Mucosa of descending colon (tissue), 3 donors: ENCODE results near the gene CBLB. TPM values are rescaled to one million over a fixed set of nuclear protein-coding genes. Genes with fewer than 3 reads are reported as not detected.

Experiments
- ATAC-seq: fragments of 200-7000 bp; cut with Tn5 transposase; one replicate; pipeline ENCODE4 v1.9.1; 2020; ENCODE audit warnings: mild to moderate bottlenecking, moderate library complexity
- DNase-seq, 3 donors: peaks; one replicate each; pipeline ENCODE4 v3.0.0-alpha.2; 2020
- H3K36me3 ChIP-seq: fragments of 200-600 bp; one replicate; pipeline ENCODE4 v1.8.0; 2021; ENCODE audit warnings: low read depth, mild to moderate bottlenecking
- H3K4me1 ChIP-seq: fragments of 200-600 bp; one replicate; pipeline ENCODE4 v1.8.0; 2021; ENCODE audit warnings: low read depth, mild to moderate bottlenecking
- H3K4me3 ChIP-seq: fragments of 200-600 bp; one replicate; pipeline ENCODE4 v1.8.0; 2021; ENCODE audit warnings: mild to moderate bottlenecking
- H3K9me3 ChIP-seq: fragments of 200-600 bp; one replicate; pipeline ENCODE4 v1.8.0; 2021; ENCODE audit warnings: mild to moderate bottlenecking
- CTCF ChIP-seq: fragments of 200-600 bp; IDR thresholded peaks from one replicate; pipeline ENCODE4 v1.8.0; 2022; ENCODE audit warnings: antibody characterized with exemption, mild to moderate bottlenecking
- intact Hi-C, 2 donors: fragments of 100-400 bp; cut with DNase I in 1 of 2; cut with micrococcal nuclease in 1 of 2; formaldehyde crosslinking; loops; one replicate each; pipeline versions ENCODE4 v1.11.0 to v1.11.1; 2022; cut with DNase I, micrococcal nuclease
- total RNA-seq, 3 donors: library from RNA; stranded (reverse); fragmentation: NEBNext Ultra II Directional in 2 of 3; extraction: Animal tissue kit (Norgen Biotek cat#: 25700) in 2 of 3; gene quantifications; one replicate each; pipeline versions ENCODE4 v1.2.1 to v1.2.4, GENCODE V29; 2021 to 2023
- donor health status: DM: no; HTN: no; CAD: no; lungs with moderate emphysema.
- donor health status: DM: no; HTN: no; CAD: no.
- donor health status: DM: no; HTN: yes; CAD: no.

Gene CBLB
- total RNA-seq, 3 donors from 2014 or later, result 41.7 to 52.2 (median 51.0) TPM

GRCh38 chr3:105866656-105867653, 1.9 kb downstream of the CBLB start:
- Histone ChIP-seq H3K4me3 (no peak overlapping the region), H3K9me3 (no peaks in the 10 kb centered on the region), H3K4me1 (peaks cover 19% of the 10 kb centered on the region), H3K36me3 (no peaks in the 10 kb centered on the region)
- no peak for TF ChIP-seq CTCF
- intact Hi-C loops, result loop anchor here in 1 of 2 donors (10.0 kb wide), 1 partner anchor 182 kb away; no protein-coding TSS in a partner anchor
- peak in 1 of 3 donors; percentile 19 for DNase-seq
- ATAC-seq, result no peak

GRCh38 chr3:105865867-105866350, 2.9 kb downstream of the CBLB start:
- Histone ChIP-seq H3K36me3 (no peaks in the 10 kb centered on the region), H3K4me1 (peaks cover 20% of the 10 kb centered on the region), H3K9me3 (no peaks in the 10 kb centered on the region), H3K4me3 (no peak overlapping the region)
- DNase-seq (no peak), ATAC-seq (no peak)
- no peak for TF ChIP-seq CTCF
- intact Hi-C loops, result loop anchor here in 1 of 2 donors (10.0 kb wide), 1 partner anchor 181 kb away; no protein-coding TSS in a partner anchor

GRCh38 chr3:105865016-105865623, 3.7 kb downstream of the CBLB start:
- no peak for TF ChIP-seq CTCF
- Histone ChIP-seq H3K4me1 (peaks cover 15% of the 10 kb centered on the region), H3K9me3 (no peaks in the 10 kb centered on the region), H3K4me3 (no peak overlapping the region), H3K36me3 (no peaks in the 10 kb centered on the region)
- intact Hi-C loops, result loop anchor here in 1 of 2 donors (10.0 kb wide), 1 partner anchor 180 kb away; no protein-coding TSS in a partner anchor
- ATAC-seq, result no peak
- DNase-seq, result no peak

- ATAC-seq, result no peak
- no peaks in the 10 kb centered on the region for H3K36me3 ChIP-seq
- TF ChIP-seq CTCF, result no peak
- DNase-seq, result no peak
- H3K4me3 ChIP-seq, result no peak overlapping the region
- no peaks in the 10 kb centered on the region for H3K9me3 ChIP-seq
- intact Hi-C loops, result loop anchor here in 1 of 2 donors (10.0 kb wide), 1 partner anchor 179 kb away; no protein-coding TSS in a partner anchor
- H3K4me1 ChIP-seq, result peaks cover 14% of the 10 kb centered on the region
Observed at GRCh38 chr3:105864212-105864611, 4.6 kb downstream of the CBLB start.

- Histone ChIP-seq H3K36me3 (no peaks in the 10 kb centered on the region), H3K4me1 (peaks cover 14% of the 10 kb centered on the region), H3K9me3 (no peaks in the 10 kb centered on the region), H3K4me3 (no peak overlapping the region)
- intact Hi-C loops, result loop anchor here in 1 of 2 donors (10.0 kb wide), 1 partner anchor 179 kb away; no protein-coding TSS in a partner anchor
- ATAC-seq, result no peak
- no peak for TF ChIP-seq CTCF
- DNase-seq, result no peak
Observed at GRCh38 chr3:105863608-105864007, 5.2 kb downstream of the CBLB start.
